NCI-H69 (cell line): ENCODE data around the gene OSBPL3.

Experiments used
- DNase-seq: peaks from one replicate; lab custom pipeline; 2025; lab: John Stamatoyannopoulos, UW

Gene OSBPL3

GRCh38 chr7:24794751-24795406, 185.1 kb downstream of the OSBPL3 start:
- DNase-seq: peak; percentile 68

- peak; percentile 24 for DNase-seq
These were observed 185.9 kb downstream of the OSBPL3 start for GRCh38 chr7:24793982-24794648.

- no peak for DNase-seq
These were observed 190.9 kb downstream of the OSBPL3 start for GRCh38 chr7:24788961-24789576.

- DNase-seq: no peak
These were observed 191.9 kb downstream of the OSBPL3 start for GRCh38 chr7:24788075-24788474.

GRCh38 chr7:24786941-24787340, 193.0 kb downstream of the OSBPL3 start:
- no peak for DNase-seq

- DNase-seq: no peak
These were observed 193.7 kb downstream of the OSBPL3 start for GRCh38 chr7:24786306-24786705.

GRCh38 chr7:24784277-24784676, 195.7 kb downstream of the OSBPL3 start:
- no peak for DNase-seq

GRCh38 chr7:24783698-24784097, 196.3 kb downstream of the OSBPL3 start:
- DNase-seq: no peak

- no peak for DNase-seq
These were observed 198.9 kb downstream of the OSBPL3 start for GRCh38 chr7:24781106-24781505.

- DNase-seq: no peak
These were observed 200.7 kb downstream of the OSBPL3 start for GRCh38 chr7:24779283-24779655.

- DNase-seq: no peak
These were observed 201.3 kb downstream of the OSBPL3 start for GRCh38 chr7:24778543-24779282.

- DNase-seq: no peak
These were observed 202.2 kb downstream of the OSBPL3 start for GRCh38 chr7:24777806-24778205.

- DNase-seq: no peak
These were observed 206.3 kb downstream of the OSBPL3 start for GRCh38 chr7:24773646-24774045.

- no peak for DNase-seq
These were observed 210.1 kb downstream of the OSBPL3 start for GRCh38 chr7:24769851-24770250.

GRCh38 chr7:24769014-24769830, 210.8 kb downstream of the OSBPL3 start:
- no peak for DNase-seq

GRCh38 chr7:24767878-24768569, 212.0 kb downstream of the OSBPL3 start:
- no peak for DNase-seq

GRCh38 chr7:24764972-24765744, 214.8 kb downstream of the OSBPL3 start:
- no peak for DNase-seq

GRCh38 chr7:24764011-24764410, 216.0 kb downstream of the OSBPL3 start:
- no peak for DNase-seq

- DNase-seq: no peak
These were observed 216.6 kb downstream of the OSBPL3 start for GRCh38 chr7:24763303-24763901.

- DNase-seq: no peak
These were observed 217.2 kb downstream of the OSBPL3 start for GRCh38 chr7:24762771-24763170.
